HG03469 (cell line): ENCODE measurements around the gene KCNK7.
"Not testable (repeated sequence)": the region's sequence is repeated elsewhere in the genome, so short reads cannot be mapped to it uniquely, and the experiment has no call there.

Experiments used
- ATAC-seq: cut with Tn5 transposase; IDR thresholded peaks from one replicate; pipeline ENCODE4 v1.9.1; 2021; ENCODE audit warnings: mild to moderate bottlenecking, moderate library complexity, moderate number of reproducible peaks; ENCODE audit not compliant: unreplicated experiment

KCNK7 gene

DNA sequence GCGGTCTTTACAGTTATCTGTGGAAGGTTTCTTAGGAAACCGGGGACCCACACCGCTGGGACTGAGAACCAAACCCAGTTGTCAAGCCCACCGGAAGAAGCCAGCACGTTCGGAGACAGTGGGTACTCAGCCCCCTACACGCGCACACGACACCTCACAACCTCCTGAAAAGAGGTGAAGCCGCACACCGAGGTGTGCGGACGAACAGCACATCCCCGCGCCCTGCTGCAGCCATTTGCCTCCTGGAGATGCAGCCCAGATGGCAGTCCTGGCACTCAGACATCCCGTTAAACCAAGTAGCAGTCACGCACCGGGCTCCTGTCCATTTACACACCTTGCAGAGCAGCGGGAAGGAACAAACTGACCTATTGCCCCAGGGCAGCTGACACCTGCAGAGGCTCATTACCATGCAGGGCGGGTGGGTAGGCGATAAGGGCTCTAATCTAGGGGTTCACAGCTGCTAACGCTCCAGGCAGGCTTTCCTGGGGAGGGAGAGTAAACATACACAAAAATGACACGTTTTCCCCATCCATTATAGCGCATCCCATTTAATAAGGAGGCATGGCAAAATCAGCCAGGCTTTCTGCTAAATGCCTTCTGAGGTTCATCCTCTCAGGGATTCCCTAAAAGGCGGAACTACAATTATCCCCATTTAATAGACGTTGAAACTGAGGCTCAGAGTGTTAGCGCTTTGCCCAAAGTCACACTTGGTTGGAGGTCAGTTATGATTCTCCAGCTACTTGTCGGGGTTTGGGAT, 20.6 kb downstream of the KCNK7 start:
- no peak for ATAC-seq

- ATAC-seq = peak; percentile 13
These were observed 21.3 kb downstream of the KCNK7 start for GRCh38 chr11:65574109-65574810.

GRCh38 chr11:65573391-65574079, 22.1 kb downstream of the KCNK7 start:
- ATAC-seq = no peak

GRCh38 chr11:65572356-65573051, 23.1 kb downstream of the KCNK7 start, which contains the start of gene FAM89B:
TSS of gene FAM89B (plus strand) at chr11:65572538. CDS start at chr11:65572670, 132 bp downstream.
- no peak for ATAC-seq

DNA sequence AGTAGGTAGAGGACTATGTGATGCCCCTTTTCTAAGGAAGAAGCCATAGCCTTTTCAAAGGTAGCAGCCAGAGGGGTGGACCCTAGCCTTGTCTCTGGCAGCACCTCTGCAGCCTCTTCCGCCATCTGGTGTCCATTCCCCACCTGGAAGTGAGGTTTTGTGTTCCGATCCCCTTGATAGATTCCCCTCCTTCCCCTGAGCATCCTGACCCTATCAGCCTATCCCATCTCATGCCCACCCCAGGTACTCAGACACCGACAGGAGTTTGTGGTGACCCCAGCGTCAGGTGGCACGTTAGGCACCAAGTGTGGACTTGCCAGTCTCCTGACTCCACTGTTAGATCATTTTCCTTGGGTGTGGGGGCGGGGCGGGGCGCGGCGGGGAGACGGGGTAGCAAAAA, 23.7 kb downstream of the KCNK7 start:
- no peak for ATAC-seq

DNA sequence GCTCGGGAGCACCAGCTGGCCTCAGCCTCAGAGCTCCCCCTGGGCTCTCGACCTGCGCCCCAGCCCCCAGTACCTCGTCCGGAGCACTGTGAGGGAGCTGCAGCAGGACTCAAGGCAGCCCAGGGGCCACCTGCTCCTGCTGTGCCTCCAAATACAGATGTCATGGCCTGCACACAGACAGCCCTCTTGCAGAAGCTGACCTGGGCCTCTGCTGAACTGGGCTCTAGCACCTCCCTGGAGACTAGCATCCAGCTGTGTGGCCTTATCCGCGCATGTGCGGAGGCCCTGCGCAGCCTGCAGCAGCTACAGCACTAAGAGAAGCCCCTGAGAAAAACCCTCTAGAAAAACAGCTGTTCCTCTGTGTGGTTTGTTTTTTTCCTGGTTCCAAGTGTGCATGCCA, 24.2 kb downstream of the KCNK7 start:
- no peak for ATAC-seq

DNA sequence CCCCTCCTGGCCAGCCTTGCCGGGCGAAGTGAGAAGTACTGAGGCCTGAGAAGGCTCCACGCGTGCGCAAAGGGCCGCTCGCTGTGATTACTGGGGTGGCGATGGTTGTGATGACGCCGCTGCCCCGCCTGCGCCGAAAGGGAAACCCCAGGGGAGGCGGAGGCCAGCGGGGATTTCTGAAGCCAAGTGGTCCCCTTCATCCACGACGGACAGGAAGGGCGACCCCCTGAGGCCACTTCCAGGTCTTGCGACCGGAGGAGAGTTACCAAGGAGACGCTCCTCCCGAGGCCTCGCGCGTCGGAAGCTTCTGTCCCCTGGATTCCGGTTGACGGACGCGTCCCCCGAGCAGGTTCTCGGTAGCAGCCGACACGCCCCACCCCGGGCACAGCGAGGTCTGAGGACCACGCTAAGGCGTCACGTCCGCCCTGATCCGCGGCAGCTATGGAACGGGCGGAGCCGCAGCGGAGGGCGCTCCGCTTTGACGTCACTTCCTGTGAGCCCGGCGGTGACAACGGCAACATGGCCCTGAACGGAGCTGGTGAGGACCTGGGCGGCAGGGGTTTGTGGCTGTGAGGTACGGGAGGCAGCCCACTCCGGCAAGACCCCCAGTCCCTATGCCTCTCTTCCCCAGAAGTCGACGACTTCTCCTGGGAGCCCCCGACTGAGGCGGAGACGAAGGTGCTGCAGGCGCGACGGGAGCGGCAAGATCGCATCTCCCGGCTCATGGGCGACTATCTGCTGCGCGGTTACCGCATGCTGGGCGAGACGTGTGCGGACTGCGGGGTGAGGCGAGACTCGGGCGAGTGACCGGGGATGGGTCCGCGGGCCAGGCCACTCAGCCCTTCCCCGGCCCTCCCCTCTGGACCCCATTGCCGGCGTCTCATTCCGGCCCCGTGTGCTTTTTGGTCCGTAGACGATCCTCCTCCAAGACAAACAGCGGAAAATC, 25.4 kb downstream of the KCNK7 start, which contains the start of gene ZNRD2:
Gene ZNRD2, plus strand, starts transcription at position 505 of the 946 bp plus-strand sequence. Its CDS starts 15 bp downstream, at position 520.
- ATAC-seq = peak; percentile 41

GRCh38 chr11:65569164-65569972, 26.2 kb downstream of the KCNK7 start:
- ATAC-seq = no peak

DNA sequence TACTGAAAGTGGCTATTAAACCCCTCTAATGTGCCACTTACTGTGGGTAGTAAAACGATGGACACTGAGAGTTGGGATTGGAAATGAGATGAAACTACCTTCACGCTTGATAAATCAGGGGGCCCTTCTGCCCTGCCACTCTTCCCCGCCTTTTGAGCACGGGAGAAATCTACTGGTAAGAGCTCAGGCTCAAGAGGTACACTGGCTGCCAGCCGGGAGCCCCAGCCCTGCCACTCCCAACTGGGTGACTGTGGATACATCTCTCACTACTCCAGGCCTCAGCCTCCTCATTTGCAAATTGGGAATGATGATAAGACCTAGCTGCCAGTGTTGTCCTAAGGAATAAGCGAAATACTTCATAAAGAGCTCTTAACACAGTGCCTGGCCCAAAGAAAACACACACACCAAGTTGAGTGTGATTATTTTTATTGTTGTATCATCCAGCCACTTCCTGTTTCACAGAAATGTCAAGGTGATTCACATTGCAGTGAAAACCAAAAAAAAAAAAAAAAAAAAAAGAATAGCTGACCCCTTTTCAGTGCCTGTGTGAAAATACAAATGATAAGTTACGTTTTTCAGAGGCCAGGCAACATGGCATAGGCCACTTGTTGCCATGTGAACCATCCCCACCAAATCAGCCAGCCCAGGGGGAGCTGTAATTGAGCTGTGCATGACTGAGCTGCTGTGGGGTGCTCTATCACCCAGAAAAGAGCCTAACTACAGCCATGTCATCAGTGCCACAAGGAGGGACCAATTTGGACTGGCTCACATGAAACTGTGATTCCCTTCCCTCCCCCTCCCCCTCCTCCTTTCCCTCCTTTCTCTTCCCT, 29.8 kb downstream of the KCNK7 start:
- no peak for ATAC-seq

GRCh38 chr11:65564879-65565559, 30.6 kb downstream of the KCNK7 start:
- ATAC-seq = not testable (repeated sequence)

DNA sequence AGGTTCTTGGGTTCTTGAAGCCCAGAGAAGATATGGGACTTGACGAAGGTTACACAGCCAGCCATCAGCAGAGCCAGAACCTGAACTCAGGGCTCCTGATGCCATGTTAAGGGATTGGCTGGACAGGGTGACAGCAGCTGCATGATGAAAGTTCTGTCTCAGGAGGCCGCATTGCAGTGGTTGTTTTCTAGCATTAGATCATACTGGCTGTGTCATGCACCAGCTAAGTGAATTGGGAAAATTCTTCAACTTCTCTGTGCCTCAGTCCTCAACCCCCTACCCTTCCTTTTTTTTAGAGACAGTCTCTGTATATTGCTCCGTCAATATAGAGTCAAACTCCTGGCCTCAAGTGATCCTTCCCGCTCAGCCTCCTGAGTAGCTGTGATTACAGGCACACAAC, 32.0 kb downstream of the KCNK7 start:
- ATAC-seq = no peak

DNA sequence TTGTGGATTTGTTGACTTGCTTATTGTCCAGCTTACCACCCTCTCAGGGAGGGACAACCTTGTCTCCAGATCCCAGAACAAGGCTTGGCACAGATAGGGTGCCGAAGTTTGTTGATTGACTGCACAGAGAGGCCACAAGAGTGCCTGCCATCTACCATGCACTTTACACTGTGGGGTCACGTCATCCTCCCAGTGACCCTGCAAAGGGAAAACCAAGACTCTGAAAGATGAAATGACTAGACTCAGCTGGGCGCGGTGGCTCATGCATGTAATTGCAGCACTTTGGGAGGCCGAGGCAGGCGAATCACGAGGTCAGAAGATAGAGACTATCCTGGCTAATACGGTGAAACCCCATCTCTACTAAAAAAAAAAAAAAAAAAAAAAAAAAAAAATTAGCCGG, 32.8 kb downstream of the KCNK7 start:
- ATAC-seq = no peak

GRCh38 chr11:65562020-65562419, 33.6 kb downstream of the KCNK7 start:
- no peak for ATAC-seq

- no peak for ATAC-seq
These were observed 34.8 kb downstream of the KCNK7 start for GRCh38 chr11:65560555-65561418.

DNA sequence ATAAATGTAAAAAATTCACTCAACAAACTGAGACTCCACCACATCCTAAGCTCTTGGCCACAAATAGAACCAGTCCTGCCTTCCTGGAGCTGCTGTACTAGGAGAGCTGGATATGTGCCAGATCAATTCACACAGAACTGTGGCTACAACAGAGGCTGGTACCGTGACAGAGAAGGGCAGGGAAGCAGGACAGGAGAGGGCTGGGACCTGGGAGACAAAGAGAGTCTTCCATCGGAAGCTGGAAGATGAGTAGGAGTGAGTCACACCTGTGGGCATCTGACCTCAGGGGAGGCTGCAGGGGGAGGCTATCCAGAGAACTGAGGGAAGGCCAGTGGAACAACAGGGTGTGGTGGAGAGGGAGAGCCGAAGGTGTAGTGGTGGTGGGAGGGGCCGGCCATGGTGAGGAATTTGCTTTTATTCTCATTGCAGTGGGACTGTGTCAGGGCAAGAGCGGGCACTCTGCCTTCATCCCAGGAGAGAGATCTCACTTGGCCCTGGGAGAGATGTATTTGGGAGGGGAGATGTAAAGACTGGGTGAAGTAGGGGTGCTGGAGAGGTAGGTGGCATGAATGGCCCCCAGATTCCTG, 35.6 kb downstream of the KCNK7 start:
- ATAC-seq = no peak

GRCh38 chr11:65559535-65559934, 36.1 kb downstream of the KCNK7 start:
- ATAC-seq = no peak
